NCI-H2227 (cell line): ENCODE data around the gene IL5.

Experiments used
- DNase-seq: peaks from one replicate; lab custom pipeline; 2025; ENCODE audit not compliant: unreplicated experiment; lab: John Stamatoyannopoulos, UW

Gene IL5

DNA sequence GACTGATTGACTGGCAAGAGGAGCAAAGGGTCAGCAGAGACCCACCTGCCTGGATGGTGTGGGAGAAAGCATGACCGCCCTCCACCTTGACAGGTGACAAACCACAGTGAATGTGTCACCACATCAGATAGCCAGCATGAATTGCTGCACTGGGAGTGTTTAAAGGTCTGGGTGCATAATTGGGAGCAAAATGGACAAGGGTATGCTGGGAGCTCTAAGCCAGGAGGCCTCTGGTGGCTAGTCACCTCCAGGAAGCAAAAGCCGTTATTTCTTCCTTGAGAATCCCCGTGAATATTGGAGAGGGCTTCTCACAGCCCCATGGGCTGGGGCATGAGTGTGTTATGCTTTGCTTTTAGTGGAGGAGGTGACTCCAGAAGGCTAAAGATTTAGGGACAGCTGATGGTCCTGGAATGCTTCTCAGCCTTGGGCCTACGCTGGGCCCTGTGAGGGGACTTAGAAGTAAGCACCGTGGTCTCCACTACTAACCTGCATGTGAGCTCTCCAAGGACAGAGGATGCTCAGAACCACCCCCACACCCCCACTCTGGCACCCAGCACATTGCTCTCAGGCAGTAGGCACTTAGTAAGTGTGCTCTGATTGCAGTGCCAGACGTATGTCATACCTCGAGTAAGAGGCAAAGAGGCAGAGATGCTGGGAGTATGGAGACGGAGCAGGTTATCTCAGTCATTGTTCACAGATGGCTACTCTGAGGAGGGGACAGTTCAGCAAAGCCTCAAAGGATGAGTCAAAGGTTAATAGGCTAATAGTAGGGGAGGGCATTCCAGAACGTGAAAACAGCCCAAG lies 43.7 kb downstream of the IL5 start:
- no peak for DNase-seq

DNA sequence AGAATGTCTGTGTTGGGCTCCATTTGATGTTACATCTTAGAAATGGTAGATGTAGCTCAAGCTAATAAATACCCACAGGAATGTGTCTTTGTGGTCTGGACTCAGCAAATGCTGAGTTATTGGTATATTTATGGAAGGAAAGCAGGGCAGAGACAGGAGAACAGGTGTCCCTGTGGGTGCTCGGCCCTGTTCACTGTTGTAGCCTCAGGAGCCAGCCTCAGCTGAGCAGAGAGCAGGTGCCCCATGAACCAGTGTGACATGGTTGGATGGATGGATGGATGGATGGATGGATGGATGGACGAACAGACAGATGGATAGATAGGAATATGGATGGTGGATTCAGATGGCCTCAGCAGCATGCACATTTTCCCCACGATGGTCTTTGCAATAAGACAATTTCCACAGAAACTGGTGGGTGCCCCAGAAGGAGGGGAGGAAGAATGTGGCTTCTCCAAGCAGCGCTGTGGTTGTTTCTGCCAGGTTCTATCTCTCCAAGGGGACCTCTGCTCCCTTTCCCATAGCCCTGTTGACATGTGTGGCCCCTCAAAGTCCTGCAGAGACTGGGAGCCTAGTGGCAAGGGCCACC lies 44.5 kb downstream of the IL5 start:
- DNase-seq: no peak

DNA sequence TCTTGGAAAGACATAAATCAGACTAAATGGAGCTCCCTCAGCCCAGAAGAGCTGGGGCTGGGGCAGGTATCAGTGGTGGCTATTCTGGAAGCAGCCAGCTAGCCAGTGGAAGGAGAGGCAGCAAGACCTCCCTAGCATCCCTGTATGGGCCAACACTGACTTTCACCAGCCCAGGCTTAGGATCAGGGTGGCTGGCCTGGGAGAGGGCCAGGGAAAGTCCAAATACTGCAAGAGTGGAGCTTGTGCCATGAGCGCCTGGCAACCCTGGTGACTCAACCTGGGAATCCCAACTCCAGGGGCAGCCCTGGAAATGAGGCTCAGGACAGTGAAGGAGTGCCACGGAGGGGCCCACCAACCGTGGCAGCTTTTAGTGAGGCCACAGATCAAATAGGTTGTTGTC lies 45.2 kb downstream of the IL5 start:
- no peak for DNase-seq

DNA sequence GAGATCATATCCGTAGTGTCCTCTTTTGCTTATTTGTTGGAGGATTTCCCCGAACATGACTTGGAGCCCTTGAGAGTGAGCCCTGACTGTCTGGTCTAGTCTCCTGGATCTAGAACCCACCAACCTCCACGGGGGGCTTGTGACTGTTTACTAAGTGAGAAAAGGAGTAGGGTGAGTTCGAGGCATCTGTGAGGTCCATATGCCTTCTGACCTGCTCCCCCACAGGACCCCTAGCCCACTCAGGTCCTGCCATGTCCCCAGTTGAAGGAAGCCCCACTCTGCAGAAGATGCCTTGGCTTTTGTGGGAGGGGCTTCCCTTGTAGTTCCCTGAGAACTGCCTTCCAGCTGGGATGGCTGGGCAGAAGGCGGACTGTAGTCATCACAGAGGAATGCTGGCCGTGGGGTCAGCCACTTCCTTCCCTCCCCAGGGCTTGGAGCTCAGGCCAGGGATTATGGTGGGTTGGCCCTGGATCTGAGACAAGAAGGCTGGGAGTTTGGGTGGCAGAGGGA lies 45.8 kb downstream of the IL5 start:
- no peak for DNase-seq

DNA sequence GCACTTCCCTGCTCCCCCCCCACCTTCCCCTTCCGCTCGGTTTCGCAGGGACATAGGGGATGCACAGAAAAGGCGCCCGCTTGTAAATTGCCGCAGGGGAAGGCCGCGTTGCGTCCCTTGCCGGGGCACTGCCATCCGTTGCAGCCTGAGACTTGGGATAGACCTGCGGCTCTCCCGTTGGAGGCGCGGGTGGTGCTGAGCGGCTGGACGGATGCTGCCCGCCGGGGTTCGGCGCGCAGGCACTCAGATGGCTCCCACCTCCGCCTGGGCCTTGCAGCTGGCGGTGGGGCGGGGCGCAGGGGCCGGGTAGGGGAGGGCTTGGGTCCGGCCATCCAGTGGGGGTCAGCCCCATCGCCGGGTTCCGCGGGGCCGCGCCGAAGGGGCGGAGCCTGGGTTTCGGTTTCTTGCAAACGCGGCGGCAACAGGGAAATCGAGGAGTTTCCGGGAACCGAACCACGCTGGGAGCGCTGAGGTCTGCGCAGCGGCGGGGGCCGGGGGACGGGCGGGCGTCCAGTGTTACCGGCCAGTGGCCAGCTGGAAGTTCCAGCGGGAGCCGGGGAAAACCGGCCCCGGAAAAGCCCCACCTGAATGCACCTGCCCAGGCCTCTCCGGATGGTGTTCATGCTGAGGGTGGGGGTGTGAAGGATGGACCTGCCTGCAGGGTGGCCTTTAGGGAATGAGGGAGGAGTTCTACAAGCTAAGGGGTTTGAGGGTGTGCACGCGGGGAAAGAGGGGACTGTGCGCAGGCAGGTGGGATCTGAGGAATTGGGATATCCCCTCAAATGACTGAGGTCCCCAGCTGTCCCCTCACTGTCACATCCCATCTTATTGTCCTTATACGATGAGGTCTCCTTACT lies 46.5 kb downstream of the IL5 start:
- peak; percentile 78 for DNase-seq

DNA sequence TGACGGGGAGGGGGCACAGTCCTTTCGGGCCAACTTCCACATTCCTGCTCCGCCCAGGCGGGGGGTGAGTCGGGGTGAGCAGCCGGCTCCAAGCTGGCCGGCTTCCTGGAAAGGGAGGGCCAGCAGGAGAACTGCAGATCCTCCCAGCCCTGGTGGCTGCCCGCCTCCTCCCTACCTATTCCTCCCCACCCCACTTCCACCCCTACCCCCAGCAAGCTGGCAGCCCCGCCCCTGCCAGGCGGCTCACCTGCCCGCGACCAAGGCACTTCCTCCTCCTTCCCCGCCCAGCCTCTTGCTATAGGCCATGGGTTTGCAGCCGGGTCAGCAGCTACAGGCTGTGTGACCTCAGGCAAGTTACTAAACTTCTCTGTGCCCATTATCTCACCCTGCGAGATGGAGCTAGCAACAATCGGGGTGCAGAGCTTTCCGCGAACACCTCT lies 47.1 kb downstream of the IL5 start:
- DNase-seq: peak; percentile 47

DNA sequence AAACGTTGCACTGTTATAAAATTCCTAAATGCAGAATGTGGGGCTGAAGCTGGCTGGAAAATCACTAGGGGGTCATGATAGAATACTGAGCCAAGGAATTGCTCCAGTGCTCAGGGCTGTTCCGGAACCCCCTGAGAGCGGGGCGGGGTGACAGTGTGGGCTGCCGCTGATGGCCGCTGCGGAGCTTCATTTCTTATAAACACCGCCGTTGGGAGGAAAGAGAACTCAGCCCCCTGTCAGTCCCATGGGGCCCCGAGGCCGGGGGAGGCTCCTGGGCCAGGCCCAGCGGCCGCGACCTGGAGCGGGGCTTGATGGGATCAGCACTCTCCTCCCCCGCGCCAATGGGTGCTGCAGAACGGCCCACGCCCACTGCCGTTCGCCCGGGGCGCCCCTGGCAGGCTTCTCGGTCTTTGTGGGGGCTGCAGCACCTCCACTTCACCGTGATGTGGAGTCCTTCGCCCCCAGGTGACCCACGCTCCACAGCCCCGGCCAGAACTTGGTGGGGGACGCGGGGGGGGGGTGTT lies 47.6 kb downstream of the IL5 start:
- peak; percentile 41 for DNase-seq

DNA sequence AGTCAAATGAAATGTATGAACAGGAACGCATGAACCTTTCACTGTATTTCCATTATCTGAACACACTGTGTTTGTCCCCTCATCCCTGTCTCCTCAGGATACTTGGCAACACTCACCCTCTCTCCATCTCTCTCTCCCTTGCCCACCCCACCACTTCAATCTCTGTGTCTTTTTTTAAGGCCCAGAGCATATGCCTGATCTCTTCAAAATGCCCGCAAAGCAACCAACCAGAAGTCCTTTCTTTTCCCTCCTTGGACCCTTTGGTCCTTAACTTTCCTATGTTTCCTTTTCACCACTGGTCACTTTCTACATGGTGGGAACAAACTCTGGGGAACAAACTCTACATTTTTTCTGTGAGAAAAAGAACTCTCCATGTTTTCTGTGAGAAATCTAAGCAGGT lies 49.5 kb downstream of the IL5 start:
- no peak for DNase-seq

DNA sequence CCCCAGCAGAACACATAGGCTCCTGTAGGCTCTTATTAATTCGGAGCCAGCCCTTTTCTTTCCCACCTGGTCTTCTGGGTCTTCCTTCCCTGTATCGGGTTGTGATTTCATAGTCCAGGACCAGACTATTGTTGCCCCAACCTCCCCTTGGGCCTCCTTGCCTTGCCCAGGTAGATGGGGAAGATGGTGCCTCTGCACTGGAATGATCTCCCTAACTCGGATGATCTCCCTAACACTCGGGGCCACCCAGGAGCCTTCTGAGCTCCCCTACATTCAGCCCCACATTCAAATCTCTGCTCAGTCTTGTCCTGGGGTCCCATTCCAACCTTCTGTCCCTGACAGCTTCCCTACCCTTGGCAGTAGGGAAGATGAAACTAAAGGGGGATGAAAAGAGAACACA lies 50.1 kb downstream of the IL5 start:
- DNase-seq: no peak

DNA sequence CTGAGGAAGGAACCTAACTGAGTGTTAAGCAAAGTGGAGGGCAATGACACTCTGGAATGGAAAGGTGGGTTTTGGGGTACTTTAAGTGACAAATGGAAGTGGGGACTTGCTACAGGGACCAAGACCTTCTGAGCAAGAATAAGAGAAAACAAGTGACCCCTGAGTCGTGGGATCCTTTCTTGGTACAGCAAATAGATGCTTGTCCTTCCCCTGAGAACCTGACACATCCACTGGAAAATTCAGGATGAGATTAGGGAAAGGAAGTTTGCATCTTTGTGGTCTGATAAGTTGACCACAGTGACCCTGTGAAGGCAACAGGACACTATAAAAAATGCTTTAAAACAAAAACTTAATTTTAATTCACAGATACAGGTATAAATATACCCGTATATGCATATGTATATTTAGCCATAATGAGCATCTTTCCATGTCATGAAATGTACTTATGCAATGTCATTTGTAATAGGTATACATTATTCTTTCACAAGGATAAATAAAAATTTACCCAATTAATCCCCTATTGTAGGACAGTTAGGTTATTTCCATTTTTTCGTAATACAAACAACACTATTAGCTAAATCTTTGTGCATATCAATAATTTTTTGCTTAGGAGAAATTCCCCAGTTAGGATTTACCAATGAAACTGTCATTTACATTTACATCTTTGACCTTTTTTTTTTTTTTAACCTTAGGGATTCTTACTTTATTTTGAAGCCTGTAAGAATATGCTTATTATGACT lies 50.8 kb downstream of the IL5 start:
- no peak for DNase-seq
